ENCODE data around the gene HPCA. TPM values are rescaled to one million over a fixed set of nuclear protein-coding genes. Genes with fewer than 3 reads are reported as not detected.

The HPCA gene
- total RNA-seq, 1 experiment from 2014 or later = not detected

DNA sequence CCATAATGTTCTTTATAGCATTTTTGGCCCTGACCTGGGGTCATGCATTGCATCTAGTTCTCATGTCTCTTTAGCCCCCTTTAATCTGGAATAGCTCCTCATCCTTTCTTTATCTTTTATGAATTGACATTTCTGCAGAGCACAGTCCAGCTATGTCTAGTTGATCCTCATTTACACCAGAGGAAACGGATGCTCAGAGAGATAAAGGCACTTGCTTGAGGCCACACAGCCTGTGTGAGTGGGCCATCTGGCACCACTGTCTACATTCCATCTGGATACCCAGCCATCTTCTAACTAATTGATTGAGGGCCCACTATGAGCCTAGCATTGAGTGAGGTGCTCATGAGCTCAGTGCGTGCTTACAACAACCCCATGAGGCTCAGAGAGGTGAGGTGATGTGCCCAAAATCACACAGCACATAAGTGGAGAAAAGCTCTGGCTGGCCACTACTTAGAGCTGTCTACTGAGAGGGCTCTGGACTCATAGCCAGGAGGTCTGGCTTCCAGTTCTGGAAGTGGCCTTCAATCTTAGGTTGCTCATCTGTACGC is 3.5 kb downstream of the HPCA start:
- no peak for DNase-seq (ENCODE audit: low read depth)

- DNase-seq (ENCODE audit: low read depth) = no peak
Observed at GRCh38 chr1:32890516-32891240, 4.4 kb downstream of the HPCA start.

GRCh38 chr1:32891241-32891570 is 4.9 kb downstream of the HPCA start:
- DNase-seq (ENCODE audit: low read depth) = no peak

DNA sequence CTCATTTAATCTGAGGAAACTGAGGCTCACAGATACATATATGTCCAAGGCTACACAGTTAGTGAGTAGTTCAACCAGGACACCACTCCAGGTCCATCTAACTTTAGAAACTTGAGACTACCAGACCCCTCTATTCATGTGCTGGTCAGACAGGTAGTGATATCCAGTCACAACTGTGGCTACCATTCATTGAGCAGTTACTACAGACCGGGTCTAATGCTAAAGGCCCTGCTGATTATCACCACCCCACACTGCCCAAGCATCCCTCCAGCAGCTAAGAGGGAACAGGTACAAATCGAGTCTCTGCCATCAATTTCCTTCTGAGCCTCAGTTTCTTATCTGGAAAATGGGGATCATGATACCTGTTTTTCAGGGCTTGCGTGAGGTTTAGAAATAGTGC is 5.3 kb downstream of the HPCA start:
- no peak for DNase-seq (ENCODE audit: low read depth)

DNA sequence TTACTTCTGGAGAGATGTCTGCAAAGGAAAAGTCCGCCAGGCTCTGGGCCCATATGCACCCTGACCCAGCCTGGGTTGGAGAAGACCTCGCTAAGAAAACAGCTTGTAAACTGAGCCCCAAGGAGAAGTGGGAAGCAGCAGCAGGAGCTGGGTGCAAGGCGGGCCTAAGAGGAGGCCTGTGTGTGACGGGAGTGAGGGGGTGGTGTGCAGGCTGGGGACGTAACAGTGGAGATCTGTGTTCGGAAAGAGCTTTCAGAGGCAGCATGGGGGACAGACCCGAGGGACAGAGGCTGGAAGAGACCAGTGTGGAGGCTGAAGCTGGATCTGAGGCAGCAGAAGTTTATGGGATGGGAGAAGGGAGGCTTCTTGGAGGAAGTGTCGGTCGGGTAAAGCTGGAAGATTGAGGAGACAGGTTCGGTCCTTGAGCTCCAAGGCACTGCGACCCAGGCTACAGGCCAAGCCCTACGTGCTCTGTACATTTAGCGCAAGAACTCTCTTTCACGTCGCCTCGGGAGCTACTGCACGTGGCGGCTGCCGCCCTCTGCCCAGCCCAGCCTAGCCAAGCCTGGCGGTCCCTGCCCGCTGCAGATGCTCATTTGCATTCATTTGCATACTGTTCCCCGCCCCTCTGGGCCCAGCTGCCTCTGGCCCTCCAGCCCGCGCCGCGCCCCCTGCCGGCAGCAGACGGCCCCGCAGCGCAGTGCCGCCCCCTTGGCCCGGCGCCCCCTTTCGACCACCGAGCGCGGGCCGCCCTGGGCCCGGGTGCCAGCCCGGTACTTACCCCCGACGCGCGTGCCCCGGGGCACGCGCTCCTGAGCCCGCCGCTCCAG is 6.3 kb downstream of the HPCA start:
- DNase-seq (ENCODE audit: low read depth) = no peak

DNA sequence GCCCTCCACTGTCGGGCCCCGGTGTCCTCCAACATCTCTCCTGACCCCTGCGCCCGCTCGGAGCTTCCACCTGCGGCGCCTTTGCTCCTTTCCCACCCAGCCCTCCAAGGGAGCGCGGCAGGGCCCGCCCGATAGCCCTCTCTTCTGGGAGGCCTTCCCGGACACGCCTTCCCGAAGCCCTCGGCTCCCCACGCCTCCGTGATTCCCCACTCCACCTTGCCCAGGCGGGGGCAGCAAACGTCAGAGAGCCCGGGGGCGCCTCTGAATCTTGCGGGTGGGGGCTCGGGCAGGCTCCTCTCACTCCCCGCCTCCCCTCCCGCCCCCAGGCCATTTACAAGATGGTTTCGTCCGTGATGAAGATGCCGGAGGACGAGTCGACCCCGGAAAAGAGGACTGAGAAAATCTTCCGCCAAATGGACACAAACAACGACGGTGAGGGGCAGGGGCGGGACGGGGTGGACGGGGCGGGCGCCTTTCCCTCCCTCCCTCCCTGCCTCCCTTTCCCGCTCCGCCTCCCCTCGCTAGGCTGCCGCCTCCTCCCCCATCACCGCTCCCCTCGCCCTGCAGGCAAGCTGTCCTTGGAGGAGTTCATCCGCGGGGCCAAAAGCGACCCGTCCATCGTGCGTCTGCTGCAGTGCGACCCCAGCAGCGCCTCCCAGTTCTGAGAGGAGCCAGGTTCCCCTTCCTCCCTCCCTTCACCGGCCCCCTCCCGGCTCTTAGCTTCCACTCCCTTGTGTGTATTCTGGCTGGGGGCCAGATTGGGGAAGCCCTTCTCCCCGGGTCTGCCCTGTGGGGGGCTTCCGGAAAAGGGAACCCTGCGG is 7.1 kb downstream of the HPCA start:
- no peak for DNase-seq (ENCODE audit: low read depth)

- no peak for DNase-seq (ENCODE audit: low read depth)
Observed at GRCh38 chr1:32894019-32894600, 7.8 kb downstream of the HPCA start.

DNA sequence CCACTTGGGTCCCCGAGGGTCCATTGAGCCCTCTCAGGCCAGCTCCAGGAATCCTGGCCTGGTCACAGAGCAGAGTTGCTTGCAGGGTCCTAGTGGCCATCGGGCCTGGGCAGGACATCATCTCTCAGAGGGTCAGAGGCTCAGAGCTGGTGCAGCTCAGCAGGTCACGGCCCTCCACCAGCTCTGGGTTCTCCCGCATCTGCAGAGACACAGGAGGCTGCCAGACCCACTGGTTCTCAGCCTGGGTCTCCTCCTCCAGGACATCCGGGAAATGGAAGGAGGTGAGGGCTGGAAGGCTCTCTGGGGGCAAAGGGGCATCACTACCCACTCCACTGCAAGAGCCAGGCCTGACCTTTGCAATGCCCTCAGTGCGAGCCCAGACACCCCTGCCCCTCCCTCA is 8.4 kb downstream of the HPCA start:
- DNase-seq (ENCODE audit: low read depth) = no peak

GRCh38 chr1:32895325-32896215 is 9.3 kb downstream of the HPCA start:
- no peak for DNase-seq (ENCODE audit: low read depth)

DNA sequence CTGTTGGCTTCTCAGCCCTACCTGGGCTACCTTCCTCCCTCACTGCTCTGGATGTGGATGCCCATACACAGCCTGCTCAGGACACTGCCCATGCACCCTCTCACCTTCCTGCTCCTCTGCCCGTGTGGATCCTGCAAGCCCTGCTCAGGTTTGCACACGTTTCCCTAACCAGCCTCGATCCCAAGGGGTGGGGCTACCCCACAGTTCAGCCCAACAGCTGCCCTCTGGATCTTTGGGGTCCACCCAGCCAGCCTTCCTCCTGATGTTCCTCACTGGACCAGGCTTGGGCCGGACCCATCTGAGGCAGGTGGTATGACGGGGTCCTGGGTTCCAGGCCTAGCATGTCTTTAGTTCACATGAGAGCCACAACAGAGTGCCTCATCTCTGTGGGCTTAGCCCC is 10.2 kb downstream of the HPCA start:
- DNase-seq (ENCODE audit: low read depth) = no peak

GRCh38 chr1:32897082-32898049 is 11.1 kb downstream of the HPCA start:
- no peak for DNase-seq (ENCODE audit: low read depth)

GRCh38 chr1:32898056-32898455 is 11.8 kb downstream of the HPCA start:
- DNase-seq (ENCODE audit: low read depth) = no peak

DNA sequence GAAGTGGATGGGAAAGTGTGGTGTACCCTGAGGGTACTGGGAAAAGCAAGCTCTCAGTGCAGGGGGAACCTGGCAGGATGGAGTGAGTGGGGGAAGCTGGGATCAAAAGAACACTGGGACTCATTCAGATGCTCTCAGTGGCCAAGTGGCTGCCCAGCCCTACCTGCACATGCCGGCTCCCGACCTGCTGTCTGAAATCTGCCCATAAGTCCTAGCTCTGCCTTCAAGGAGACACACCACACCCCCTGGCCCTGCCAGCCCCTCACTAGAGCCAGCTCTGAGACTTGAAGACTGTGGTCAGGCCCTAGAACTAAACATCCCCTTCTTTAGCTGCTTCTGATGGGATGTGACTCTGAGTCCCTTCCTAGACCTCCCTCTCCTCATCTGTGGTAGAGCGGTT is 12.7 kb downstream of the HPCA start:
- no peak for DNase-seq (ENCODE audit: low read depth)

DNA sequence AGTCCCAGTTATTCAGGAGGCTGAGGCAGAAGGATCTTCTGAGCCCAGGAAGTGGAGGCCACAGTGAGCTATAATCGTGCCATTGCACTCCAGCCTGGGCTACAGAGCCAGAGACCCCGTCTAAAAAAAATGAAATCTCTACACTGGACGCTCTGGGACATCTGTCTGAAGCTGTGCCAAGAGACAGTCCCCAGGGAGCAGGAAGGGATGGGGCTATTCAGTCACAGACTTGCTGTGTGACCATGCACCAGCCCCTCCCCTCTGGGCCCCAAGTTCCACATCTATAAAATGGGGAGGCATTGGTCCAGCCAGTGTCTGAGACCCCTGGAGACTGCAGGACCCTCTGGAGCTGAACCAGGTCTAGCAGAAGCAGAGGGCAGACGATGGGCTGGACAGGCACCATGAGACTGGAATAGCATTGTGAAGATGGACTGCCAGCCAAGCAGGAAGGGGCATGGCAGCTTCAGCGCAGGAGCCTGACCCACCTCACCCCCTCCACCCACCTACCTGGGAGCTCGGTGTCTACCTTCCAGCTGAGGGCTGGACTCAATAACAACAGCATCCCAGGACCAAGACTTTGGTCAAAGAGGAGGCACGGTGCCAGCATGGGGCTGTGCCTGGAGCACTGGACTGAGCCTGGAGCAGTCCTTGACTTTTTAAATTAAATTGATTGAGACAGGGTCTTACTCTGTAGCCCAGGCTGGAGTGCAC is 13.4 kb downstream of the HPCA start:
- no peak for DNase-seq (ENCODE audit: low read depth)

DNA sequence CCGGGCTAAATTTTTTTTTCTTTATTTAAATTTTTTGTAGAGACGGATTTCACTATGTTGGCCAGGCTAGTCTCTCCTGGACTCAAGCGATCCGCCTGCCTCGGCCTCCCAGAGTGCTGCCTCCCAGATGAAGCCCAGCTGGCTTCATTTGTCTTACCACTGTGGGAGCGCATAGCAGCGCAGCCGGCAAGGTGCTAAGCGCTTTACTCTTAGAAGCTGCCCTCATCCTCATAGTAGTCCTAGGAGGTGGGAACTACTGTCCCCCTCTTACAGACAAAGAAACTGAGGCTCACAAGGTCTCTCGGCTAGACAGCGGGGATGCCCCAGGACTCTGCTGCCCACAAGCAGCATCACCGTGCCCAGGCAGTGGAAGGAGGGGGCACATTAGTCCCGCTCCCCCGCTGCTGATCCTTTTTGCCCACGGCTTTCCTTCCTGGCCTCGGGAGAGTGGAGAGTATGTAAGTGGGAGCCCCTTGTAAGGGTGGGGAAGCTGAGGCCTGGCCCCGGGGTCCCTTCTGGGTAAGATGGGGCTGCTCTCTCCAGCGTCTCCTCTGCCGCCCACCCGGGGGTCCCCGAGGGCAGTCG is 14.2 kb downstream of the HPCA start:
- no peak for DNase-seq (ENCODE audit: low read depth)

- no peak for DNase-seq (ENCODE audit: low read depth)
Observed at GRCh38 chr1:32900956-32901822, 14.9 kb downstream of the HPCA start, which contains the start of gene TMEM54. Gene TMEM54, minus strand, starts transcription at chr1:32901389. Its CDS starts 151 bp downstream, at chr1:32901238.

DNA sequence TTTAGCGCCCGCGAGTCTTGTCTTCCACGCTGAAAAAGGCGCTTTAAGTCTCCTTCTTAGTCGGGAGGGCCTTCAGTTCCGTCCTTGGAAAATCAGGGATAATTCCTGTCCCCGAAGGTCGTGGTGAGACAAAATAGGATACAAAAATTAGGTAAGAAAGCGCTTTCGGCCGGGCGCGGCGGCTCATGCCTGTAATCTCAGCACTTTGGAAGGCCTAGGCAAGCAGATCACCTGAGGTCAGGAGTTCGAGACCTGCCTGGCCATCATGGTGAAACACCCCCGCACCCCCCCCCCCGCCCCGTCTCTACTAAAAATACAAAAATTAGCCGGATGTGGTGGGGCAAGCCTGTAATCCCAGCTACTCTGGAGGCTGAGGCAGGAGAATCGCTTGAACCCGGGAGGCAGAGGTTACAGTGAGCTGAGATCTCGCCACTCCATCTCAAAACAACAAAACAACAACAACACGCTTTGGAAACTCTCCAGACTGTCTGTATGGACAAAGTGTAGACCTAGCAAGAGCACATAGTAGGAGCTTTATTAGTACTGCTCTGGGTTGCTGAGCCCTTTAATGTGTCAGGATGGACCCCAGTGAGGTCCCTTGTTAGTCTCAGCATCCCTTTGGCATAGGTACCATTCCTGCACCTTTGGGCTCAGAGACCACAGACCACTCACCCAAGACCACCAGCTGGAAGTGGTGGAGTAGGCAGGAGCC is 15.7 kb downstream of the HPCA start:
- no peak for DNase-seq (ENCODE audit: low read depth)
